NCI-H1930 (cell line): ENCODE measurements around the gene PIEZO1.
A peak's percentile ranks its signal among the peaks of the same experiment; 100 is the strongest.
"Not testable (repeated sequence)": the region's sequence is repeated elsewhere in the genome, so short reads cannot be mapped to it uniquely, and the experiment has no call there.

Experiments
- DNase-seq, 2 experiments: peaks; one replicate each; lab custom pipeline; 2025; lab: John Stamatoyannopoulos, UW

PIEZO1 gene, protein sequence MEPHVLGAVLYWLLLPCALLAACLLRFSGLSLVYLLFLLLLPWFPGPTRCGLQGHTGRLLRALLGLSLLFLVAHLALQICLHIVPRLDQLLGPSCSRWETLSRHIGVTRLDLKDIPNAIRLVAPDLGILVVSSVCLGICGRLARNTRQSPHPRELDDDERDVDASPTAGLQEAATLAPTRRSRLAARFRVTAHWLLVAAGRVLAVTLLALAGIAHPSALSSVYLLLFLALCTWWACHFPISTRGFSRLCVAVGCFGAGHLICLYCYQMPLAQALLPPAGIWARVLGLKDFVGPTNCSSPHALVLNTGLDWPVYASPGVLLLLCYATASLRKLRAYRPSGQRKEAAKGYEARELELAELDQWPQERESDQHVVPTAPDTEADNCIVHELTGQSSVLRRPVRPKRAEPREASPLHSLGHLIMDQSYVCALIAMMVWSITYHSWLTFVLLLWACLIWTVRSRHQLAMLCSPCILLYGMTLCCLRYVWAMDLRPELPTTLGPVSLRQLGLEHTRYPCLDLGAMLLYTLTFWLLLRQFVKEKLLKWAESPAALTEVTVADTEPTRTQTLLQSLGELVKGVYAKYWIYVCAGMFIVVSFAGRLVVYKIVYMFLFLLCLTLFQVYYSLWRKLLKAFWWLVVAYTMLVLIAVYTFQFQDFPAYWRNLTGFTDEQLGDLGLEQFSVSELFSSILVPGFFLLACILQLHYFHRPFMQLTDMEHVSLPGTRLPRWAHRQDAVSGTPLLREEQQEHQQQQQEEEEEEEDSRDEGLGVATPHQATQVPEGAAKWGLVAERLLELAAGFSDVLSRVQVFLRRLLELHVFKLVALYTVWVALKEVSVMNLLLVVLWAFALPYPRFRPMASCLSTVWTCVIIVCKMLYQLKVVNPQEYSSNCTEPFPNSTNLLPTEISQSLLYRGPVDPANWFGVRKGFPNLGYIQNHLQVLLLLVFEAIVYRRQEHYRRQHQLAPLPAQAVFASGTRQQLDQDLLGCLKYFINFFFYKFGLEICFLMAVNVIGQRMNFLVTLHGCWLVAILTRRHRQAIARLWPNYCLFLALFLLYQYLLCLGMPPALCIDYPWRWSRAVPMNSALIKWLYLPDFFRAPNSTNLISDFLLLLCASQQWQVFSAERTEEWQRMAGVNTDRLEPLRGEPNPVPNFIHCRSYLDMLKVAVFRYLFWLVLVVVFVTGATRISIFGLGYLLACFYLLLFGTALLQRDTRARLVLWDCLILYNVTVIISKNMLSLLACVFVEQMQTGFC (N-terminal part only)

DNA sequence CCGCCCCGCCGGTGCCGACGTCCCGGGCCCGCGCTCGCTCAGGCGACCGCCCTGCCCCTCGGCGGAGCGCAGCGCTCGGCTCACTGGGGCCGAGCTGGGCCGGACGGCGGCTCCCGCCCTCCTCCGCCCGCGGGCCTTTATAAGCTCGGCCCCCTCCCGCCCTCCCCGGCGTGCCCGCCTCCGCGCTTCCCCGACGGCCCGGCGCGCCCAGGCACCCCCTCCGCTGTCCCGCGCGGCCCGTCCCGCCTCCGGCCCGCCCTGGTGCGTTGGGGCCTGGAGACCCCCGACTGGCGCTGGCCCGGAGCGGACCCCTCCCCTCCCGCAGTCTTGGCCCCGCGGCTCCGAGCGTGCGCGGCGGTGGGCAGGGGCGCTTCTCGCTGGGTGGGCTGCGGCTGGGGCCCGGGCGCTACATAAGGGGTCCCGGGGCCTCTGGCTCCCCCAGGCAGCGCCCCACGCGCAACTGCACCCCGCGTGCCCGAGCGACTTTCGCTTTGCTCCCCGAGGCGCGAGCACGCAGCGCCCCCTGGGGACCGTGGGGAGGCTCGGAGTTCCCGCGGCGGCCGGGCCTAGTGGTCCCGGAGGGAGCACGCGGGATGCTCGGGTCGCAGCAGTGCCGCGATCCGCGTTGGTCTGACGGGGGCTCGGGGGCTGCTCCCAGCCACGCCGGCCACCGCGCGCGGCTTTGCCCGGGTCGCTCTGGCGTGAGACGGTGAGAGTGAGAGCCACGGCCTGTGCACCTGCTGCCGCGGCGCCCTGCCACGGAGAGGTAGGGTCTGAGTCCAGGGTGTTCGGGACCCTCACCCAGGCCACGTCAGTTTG lies at the start of gene PIEZO1:
PIEZO1 (minus strand) TSS at position 115 of the 819 bp plus-strand sequence. CDS start 256 bp downstream, outside the sequence.
- peak in 1 of 2 experiments; percentile 5 for DNase-seq

DNA sequence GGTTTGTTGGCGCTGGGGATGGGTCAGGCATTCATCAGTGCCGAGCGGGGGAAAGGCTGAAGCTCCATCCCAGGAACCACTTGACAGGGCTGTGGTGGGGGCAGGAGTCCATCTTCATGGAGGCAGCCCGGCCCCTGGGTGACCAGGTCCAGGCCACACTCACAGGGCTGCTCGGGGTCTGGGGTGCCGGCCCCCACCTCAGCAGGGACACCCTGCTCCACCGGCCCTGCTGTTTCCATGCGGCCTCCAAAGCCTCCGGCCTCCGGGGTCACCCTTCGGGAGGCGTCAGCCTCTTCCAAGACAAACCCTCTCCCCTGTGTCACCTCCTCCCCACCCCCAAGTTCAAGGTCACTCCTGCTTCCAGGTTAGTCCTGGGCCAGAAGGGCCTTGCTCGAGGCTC lies 49.6 kb upstream of the PIEZO1 start:
- no peak for DNase-seq

DNA sequence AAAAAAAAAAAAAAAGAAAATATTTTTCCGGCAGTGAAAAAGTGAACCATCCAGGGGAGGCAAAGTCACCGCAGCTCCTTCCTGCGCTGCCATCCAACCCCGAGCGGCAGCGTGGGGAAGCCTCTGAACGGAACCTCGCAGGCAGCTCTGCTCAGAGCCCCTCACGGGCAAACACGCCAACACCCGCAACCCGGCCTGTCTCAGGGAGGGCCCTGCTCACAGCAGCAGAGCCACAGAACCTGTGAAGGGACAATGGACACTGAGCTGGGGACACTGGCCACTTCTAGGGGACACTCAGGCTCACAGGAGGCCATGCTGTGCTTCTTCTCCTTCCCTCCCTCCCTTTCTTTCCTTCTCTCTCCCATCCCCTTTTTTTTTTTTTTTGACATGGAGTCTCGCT lies 48.1 kb upstream of the PIEZO1 start:
- no peak for DNase-seq

- no peak for DNase-seq
Measured at GRCh38 chr16:88831838-88832237, 46.8 kb upstream of the PIEZO1 start.

GRCh38 chr16:88830783-88831182 lies 45.8 kb upstream of the PIEZO1 start:
- DNase-seq, result no peak

GRCh38 chr16:88830258-88830657 lies 45.2 kb upstream of the PIEZO1 start:
- no peak for DNase-seq

- no peak for DNase-seq
Measured at GRCh38 chr16:88828711-88829110, 43.7 kb upstream of the PIEZO1 start.

- DNase-seq, result no peak
Measured at GRCh38 chr16:88827727-88828126, 42.7 kb upstream of the PIEZO1 start.

DNA sequence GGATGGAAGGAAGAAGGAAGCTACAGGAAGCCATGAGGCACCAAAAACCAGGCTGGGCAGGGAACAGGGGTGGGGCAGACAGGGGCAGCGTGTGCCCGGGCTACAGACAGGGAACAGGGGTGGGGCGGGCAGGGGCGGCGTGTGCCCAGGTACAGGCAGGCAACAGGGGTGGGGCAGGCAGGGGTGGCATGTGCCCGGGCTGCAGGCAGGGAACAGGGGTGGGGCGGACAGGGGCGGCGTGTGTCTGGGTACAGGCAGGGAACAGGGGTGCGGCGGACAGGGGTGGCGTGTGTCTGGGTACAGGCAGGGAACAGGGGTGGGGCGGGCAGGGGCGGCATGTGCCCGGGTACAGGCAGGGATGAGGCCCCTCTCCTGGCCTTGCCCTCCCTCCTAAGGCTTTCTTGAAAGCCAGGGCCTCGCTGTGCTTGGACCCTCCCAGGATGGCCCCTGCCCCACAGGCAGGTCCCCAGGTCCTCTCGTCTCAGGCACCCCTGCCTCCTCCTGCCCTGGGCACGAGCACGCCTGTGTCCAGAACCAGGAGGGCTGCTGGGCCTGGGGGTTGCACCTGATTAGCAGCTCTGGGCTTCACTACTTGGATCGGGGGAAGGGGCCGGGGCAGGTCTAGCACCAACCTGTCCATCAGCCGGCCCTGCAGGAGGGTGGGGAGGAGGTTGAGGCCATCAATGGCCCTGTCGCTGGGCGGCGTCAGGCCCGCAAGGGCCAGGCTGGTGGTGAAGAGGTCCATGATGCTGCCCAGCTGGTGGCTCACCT lies 41.2 kb upstream of the PIEZO1 start:
- no peak for DNase-seq

DNA sequence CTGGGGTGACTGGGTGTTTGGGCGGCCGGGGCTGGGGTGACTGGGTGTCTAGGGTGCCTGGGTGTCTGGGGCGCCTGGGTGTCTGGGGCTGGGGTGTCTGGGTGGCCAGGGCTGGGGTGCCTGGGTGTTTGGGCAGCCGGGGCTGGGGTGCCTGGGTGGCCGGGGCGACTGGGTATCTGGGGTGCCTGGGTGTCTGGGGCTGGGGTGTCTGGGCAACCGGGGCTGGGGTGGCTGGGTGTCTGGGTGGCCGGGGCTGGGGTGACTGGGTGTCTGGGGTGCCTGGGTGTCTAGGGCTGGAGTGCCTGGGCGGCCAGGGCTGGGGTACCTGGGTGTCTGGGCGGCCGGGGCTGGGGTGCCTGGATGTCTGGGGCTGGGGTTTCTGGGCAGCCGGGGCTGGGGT lies 40.1 kb upstream of the PIEZO1 start:
- DNase-seq, result no peak

DNA sequence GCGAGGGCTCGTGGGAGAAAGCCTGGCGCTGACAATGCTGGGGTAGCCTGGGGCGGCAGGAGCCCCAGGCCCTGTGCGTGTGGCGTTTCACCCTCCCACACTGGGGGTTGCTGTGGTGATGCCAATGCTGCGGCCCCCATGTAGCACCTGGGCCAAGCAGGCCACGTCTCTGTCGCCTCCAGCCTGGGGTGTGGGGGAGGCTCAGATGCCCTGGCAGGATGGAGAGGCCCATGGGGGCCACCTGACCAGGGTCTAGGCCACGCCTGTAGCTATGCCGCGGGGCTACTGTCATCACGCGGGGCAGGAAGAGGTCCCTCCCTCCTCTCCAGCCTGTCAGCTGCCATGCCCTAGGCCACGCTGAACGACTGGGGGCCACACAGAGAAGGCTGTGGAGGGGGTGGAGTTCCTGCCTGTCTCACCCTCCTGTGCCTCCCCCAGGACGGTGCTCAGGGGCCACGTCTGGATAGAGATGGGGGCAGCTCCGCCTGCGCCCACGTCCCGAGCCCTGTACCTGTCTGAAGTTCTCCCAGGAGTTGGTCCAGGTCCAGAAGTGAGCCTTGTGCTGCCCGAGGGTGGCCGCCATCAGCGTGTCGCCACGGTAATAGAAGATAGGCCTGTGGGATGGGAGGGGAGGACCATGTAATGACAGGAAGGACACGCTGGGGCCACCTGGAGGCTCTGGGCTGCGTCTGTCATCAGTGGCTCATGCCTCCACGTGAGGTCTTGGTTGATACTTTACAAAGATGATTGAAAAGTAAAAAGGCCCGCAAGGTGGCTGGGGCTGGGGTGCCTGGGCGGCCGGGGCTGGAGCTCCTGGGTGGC lies 39.4 kb upstream of the PIEZO1 start:
- no peak for DNase-seq

- not testable (repeated sequence) for DNase-seq
Measured at GRCh38 chr16:88823646-88824045, 38.6 kb upstream of the PIEZO1 start.

DNA sequence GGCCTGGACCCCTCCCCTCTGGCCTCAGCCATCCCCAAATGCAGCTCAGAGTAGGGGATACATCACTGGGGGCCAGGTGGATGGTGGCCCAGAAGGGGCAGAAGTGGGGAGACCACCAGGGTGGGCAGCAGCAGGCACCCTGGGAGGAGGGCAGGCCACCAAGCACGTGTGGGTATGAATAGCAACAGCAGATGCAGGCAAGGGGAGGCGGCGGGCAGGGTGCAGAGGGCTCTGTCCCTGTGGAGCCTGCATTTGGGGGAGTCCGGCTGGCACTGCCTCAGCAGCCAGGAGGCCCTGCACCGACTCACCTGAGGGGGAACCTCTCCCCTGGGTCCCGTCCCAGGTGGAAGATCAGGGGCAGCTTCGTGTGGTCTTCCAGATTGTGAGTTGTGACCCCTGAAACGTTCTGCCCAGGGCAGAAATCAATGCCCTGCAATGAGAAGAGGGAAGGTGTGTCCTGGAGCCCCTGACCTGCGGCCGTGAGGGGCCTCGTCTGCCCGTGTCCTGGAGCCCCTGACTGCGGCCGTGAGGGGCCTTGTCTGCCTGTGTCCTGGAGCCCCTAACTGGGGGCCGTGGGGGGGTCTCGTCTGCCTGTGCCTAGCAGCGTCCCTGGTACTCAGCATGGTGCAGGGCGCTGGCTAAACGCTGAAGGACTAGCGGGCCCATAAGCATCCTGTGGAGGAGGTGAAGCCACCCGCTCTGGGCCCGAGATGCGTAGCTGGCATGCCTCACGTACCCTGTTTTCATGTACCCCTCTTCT lies 37.4 kb upstream of the PIEZO1 start:
- no peak for DNase-seq

- DNase-seq, result no peak
Measured at GRCh38 chr16:88821168-88821850, 36.3 kb upstream of the PIEZO1 start.

- DNase-seq, result no peak
Measured at GRCh38 chr16:88820385-88821025, 35.5 kb upstream of the PIEZO1 start.

- no peak for DNase-seq
Measured at GRCh38 chr16:88819126-88819525, 34.1 kb upstream of the PIEZO1 start.

DNA sequence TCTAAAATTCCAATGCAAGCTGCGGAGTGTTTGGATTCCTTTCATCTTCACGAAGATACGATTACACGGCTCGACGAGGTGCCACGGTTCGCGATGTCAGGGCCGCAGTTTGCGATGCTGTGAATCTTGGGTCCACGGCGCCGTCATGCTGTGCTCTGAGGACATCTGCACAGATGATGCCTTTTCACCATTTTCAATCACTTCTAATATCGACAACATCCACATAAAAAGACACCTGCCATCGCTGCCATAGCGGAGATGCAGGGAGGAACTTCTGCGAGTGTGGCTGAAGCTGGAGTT lies 33.5 kb upstream of the PIEZO1 start:
- DNase-seq, result no peak
